Sigmoid colon (tissue), 7 donors: ENCODE measurements around the gene ZNF471. TPM values are rescaled to one million over a fixed set of nuclear protein-coding genes. Genes with fewer than 3 reads are reported as not detected.

Experiments
- DNase-seq: peaks from one replicate; pipeline ENCODE4 v3.0.0-alpha.2; 2019
- H3K27ac ChIP-seq, 4 donors: fragments of 200-600 bp; sonication (generic); one replicate each; pipeline ENCODE4 v1.5.1; 2016 to 2019; ENCODE audit warnings: mild to moderate bottlenecking in 1 of 4
- H3K27me3 ChIP-seq, 3 donors: fragments of 200-600 bp; sonication (generic); one replicate each; pipeline ENCODE4 v1.5.1; 2019; ENCODE audit warnings: mild to moderate bottlenecking in 1 of 3
- H3K36me3 ChIP-seq, 4 donors: fragments of 200-600 bp; sonication (generic); one replicate each; pipeline ENCODE4 v1.5.1; 2016 to 2019
- H3K4me1 ChIP-seq, 4 donors: fragments of 200-600 bp; sonication (generic); one replicate each; pipeline ENCODE4 v1.5.1; 2017 to 2019
- H3K4me3 ChIP-seq, 4 donors: fragments of 200-600 bp; sonication (generic); one replicate each; pipeline ENCODE4 v1.5.1; 2017 to 2019; ENCODE audit warnings: mild to moderate bottlenecking in 2 of 4, moderate library complexity in 1 of 4
- H3K9me3 ChIP-seq, 4 donors: fragments of 200-600 bp in 3 of 4; sonication (generic) in 3 of 4; one replicate each; pipeline versions ENCODE4 v1.5.1 to v1.6.1; 2013 to 2019
- CTCF ChIP-seq, 4 experiments: fragments of 450-650 bp in 3 of 4; fragments of 200-600 bp in 1 of 4; IDR thresholded peaks; one replicate each; pipeline ENCODE4 v1.5.1; 2016 to 2019; ENCODE audit warnings: antibody characterized with exemption in 4 of 4, mild to moderate bottlenecking in 3 of 4, moderate library complexity in 2 of 4
- EP300 ChIP-seq, 4 donors: sonication (generic); formaldehyde crosslinking; IDR thresholded peaks; one replicate each; pipeline ENCODE4 v1.6.1; 2017; ENCODE audit warnings: antibody characterized with exemption in 4 of 4
- POLR2A ChIP-seq, 2 donors: fragments of 450-650 bp; IDR thresholded peaks; one replicate each; pipeline ENCODE4 v1.6.1; 2016; ENCODE audit warnings: antibody characterized with exemption in 2 of 2, mild to moderate bottlenecking in 2 of 2, moderate library complexity in 2 of 2
- POLR2AphosphoS5 ChIP-seq, 4 donors: sonication (generic); formaldehyde crosslinking; IDR thresholded peaks; one replicate each; pipeline ENCODE4 v1.6.1; 2017; ENCODE audit warnings: antibody characterized with exemption in 4 of 4
- WGBS, 2 donors: extraction: QIAGEN DNeasy Blood & Tissue Kit; methylation state at CpG; one replicate each; pipeline ENCODE4 v1.1.7; 2013; 5-methylcytosine and 5-hydroxymethylcytosine counted together
- intact Hi-C: fragments of 100-400 bp; cut with DNase I; formaldehyde crosslinking; loops from one replicate; pipeline ENCODE4 v1.15.1; 2023
- polyA plus RNA-seq, 3 donors: library from polyadenylated mRNA; stranded (reverse); fragments of 200-250 nt; gene quantifications; one replicate each; pipeline ENCODE4 v1.2.3, GENCODE V29; 2013
- total RNA-seq, 4 donors: library from RNA; depleted of rRNA; stranded (reverse); fragments of >200 nt; gene quantifications; one replicate each; pipeline ENCODE4 v1.1.0, GENCODE V29; 2016
- donor health status: healthy with polysubstance abuse.
- donor health status: Bipolar disorder and iron deficiency.
- donor health status: healthy.

Gene ZNF471
- 10 to 100 TPM in 1 of 4 donors, 1 to 10 TPM in 3; 8.1 to 11.4 (median 9.3) TPM for total RNA-seq
- 1 to 10 TPM in 1 of 3 donors, under 1 TPM in 2; 0.23 to 1.9 (median 0.60) TPM for polyA plus RNA-seq

- DNase-seq, result peak; percentile 99
- Histone ChIP-seq H3K4me1 (peaks cover 0 to 12% (median 6%) of the 10 kb centered on the region in 4 donors), H3K27ac (peak within 1 kb of the TSS; percentile 94 to 99 (median 96)), H3K9me3 (peaks cover 0 to 12% (median under 1%) of the 10 kb centered on the region in 4 donors), H3K4me3 (peak within 1 kb of the TSS; percentile 68 to 82 (median 80)), H3K36me3 (peaks cover 0 to 13% (median 4%) of the 10 kb centered on the region in 4 donors), H3K27me3 (no peaks in the 10 kb centered on the region)
- intact Hi-C loops, result loop anchor here (1.0 to 5.0 kb wide), 3 partner anchors 30 to 115 kb away; partner anchors contain the start of genes ZFP28, ZNF582 and ZNF667
- 3% methylated on average over 74 of the region's 74 CpGs for WGBS, 2 donors
- no peak for TF ChIP-seq POLR2A (IDR thresholded peaks at IDR 0.05)
- TF ChIP-seq CTCF (IDR thresholded peaks at IDR 0.05), result no peak
- no peak for TF ChIP-seq EP300 (IDR thresholded peaks at IDR 0.05)
- peak in 3 of 4 donors; percentile 44 to 64 (median 58) for TF ChIP-seq POLR2AphosphoS5 (IDR thresholded peaks at IDR 0.05)
Observed at GRCh38 chr19:56507446-56508289, at the start of gene ZNF471. Gene ZNF471 (plus strand): TSS chr19:56507855. CDS start chr19:56511572, 3,717 bp downstream.

GRCh38 chr19:56474308-56474707 is 33.3 kb upstream of the ZNF471 start:
- Histone ChIP-seq H3K27me3 (no peaks in the 10 kb centered on the region), H3K36me3 (peaks cover 0 to 36% (median 2%) of the 10 kb centered on the region in 4 donors), H3K4me1 (peaks cover 0 to 22% (median 19%) of the 10 kb centered on the region in 4 donors), H3K4me3 (no peak overlapping the region), H3K9me3 (peaks cover 0 to 33% (median 5%) of the 10 kb centered on the region in 4 donors), H3K27ac (no peak overlapping the region)
- intact Hi-C loops, result no loop called here
- DNase-seq, result no peak
- no peak for TF ChIP-seq POLR2AphosphoS5 (IDR thresholded peaks at IDR 0.05)
- WGBS, 2 donors, result 88 to 89% methylated on average over 3 of the region's 3 CpGs

DNA sequence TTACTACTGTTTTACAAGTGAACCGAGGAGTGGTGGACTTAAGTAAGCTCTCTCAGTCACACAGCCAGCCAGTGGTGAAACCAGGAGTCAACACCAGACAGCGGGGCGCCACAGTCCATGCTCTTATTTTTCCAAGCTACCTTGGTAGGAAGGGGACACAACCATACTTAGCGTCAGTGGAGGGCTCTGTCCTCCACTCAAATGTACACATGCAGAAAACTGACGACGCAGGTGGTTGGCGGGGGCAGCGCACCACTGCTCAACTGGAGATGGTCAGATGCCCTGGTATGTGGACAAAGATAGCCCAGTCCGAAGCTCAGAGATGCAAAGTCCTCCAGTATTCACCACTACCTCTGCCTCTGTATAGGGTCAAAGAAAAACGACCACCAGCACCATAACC is 31.6 kb upstream of the ZNF471 start:
- peaks cover 0 to 21% (median 2%) of the 10 kb centered on the region in 4 donors for H3K36me3 ChIP-seq
- intact Hi-C loops, result loop anchor here (5.0 kb wide), 2 partner anchors 74 to 121 kb away; partner anchors contain the start of genes ZNF583 and ZNF71
- H3K27me3 ChIP-seq, result no peaks in the 10 kb centered on the region
- H3K4me3 ChIP-seq, result peak overlapping the region in 1 of 4 donors; percentile 85
- no peak for DNase-seq
- peaks cover 0 to 26% (median 22%) of the 10 kb centered on the region in 4 donors for H3K4me1 ChIP-seq
- TF ChIP-seq CTCF (IDR thresholded peaks at IDR 0.05), result no peak
- TF ChIP-seq POLR2A (IDR thresholded peaks at IDR 0.05), result no peak
- no peak for TF ChIP-seq POLR2AphosphoS5 (IDR thresholded peaks at IDR 0.05)
- TF ChIP-seq EP300 (IDR thresholded peaks at IDR 0.05), result no peak
- no peak overlapping the region for H3K27ac ChIP-seq
- peaks cover 0 to 35% (median 2%) of the 10 kb centered on the region in 4 donors for H3K9me3 ChIP-seq
- WGBS, 2 donors, result 88 to 91% methylated on average over 10 of the region's 10 CpGs

GRCh38 chr19:56476651-56477428 is 30.8 kb upstream of the ZNF471 start, which contains the start of gene ZNF667:
Gene ZNF667 (minus strand): TSS chr19:56477345. CDS start chr19:56462370, 14,975 bp downstream.
- H3K27me3 ChIP-seq, result no peaks in the 10 kb centered on the region
- H3K27ac ChIP-seq, result peak within 1 kb of the TSS; percentile 82 to 90 (median 86)
- intact Hi-C loops, result loop anchor here (1.0 to 5.0 kb wide), 4 partner anchors 30 to 120 kb away; partner anchors contain the start of genes ZFP28, ZNF471, ZNF583 and ZNF71
- TF ChIP-seq EP300 (IDR thresholded peaks at IDR 0.05) (no peak), POLR2AphosphoS5 (IDR thresholded peaks at IDR 0.05) (peak in 2 of 4 donors; percentile 17 to 18)
- peaks cover 0 to 40% (median 2%) of the 10 kb centered on the region in 4 donors for H3K9me3 ChIP-seq
- peak within 1 kb of the TSS; percentile 56 to 85 (median 64) for H3K4me3 ChIP-seq
- peaks cover 0 to 26% (median 22%) of the 10 kb centered on the region in 4 donors for H3K4me1 ChIP-seq
- no peak for DNase-seq
- 3 to 22% methylated on average over 69 of the region's 69 CpGs for WGBS, 2 donors
- peaks cover 0 to 13% (median 2%) of the 10 kb centered on the region in 4 donors for H3K36me3 ChIP-seq
